Hepatocyte (in vitro differentiated cells): Measurements from ENCODE around the gene RNASE13.

Experiments
- EZH2 ChIP-seq: fragments of 200-600 bp; sonication (generic); IDR thresholded peaks from 2 replicates; pipeline ENCODE4 v1.6.1; 2016; ENCODE audit warnings: antibody characterized with exemption, mild to moderate bottlenecking, borderline replicate concordance
- EZH2phosphoT487 ChIP-seq: fragments of 200-600 bp; sonication (generic); IDR thresholded peaks from one replicate; pipeline ENCODE4 v1.6.1; 2018; ENCODE audit warnings: antibody characterized with exemption, mild to moderate bottlenecking, low read depth, moderate library complexity; ENCODE audit not compliant: unreplicated experiment, severe bottlenecking
- TF ChIP-seq, protein P1 (sequence below): fragments of 200-600 bp; sonication (generic); IDR thresholded peaks from 2 replicates; pipeline ENCODE4 v1.5.1; 2016; ENCODE audit warnings: antibody characterized with exemption, mild to moderate bottlenecking; ENCODE audit not compliant: poor library complexity

DNA sequence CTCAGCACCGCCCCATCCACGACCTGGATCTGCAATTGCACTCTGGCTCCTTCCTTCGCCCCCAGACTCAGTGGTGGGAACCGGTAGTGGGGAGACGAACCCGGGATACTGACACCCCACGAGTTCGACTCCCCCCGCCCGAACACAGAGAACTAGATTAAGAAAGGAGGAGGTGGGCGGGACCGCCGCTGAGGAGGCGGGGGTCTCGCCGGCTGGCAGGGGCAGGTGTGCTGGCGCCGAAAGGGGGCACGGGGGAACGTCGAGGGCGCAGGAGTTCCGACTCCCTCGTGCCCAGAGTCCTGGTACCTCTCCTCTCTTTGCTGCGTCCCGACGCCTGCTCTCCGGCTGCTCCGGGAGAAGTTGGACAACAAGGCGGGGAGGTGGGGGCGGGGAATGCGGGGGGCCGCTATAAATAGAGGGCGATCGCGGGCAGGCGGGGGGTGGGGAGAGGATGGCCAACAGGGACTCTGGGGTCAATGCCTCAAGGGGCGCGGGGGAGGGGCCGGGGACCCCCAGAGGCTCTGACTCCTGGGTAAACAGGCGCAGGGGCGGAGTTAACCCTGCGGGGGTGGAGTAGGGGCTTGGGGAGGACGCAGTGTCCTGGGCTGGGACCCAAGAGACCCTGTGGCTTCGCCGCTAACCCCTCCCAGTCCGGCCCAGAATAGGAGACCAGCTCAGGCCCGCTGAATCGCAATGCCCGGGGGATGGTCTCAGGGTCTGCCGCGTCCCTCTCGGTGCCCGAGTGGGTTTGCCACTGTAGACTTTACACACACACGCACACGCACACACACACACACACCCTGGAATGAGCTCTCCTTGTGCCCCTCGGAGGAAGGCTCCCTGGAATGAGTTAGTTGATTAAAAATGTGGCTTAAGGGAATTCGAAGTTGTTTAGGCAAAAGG lies 9.0 kb downstream of the RNASE13 start:
- TF ChIP-seq, protein P1, sequence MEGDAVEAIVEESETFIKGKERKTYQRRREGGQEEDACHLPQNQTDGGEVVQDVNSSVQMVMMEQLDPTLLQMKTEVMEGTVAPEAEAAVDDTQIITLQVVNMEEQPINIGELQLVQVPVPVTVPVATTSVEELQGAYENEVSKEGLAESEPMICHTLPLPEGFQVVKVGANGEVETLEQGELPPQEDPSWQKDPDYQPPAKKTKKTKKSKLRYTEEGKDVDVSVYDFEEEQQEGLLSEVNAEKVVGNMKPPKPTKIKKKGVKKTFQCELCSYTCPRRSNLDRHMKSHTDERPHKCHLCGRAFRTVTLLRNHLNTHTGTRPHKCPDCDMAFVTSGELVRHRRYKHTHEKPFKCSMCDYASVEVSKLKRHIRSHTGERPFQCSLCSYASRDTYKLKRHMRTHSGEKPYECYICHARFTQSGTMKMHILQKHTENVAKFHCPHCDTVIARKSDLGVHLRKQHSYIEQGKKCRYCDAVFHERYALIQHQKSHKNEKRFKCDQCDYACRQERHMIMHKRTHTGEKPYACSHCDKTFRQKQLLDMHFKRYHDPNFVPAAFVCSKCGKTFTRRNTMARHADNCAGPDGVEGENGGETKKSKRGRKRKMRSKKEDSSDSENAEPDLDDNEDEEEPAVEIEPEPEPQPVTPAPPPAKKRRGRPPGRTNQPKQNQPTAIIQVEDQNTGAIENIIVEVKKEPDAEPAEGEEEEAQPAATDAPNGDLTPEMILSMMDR, result no peak
- no peak for TF ChIP-seq EZH2
- no peak for TF ChIP-seq EZH2phosphoT487
